Osteoblast (primary cell): ENCODE data around the gene DENND1C. TPM values are rescaled to one million over a fixed set of nuclear protein-coding genes. Genes with fewer than 3 reads are reported as not detected.
A peak's percentile ranks its signal among the peaks of the same experiment; 100 is the strongest.

Source experiments
- DNase-seq: peaks from one replicate; pipeline ENCODE4 v3.0.0; 2011; ENCODE audit warnings: low spot score, mixed read lengths; ENCODE audit not compliant: insufficient read length; ENCODE audit errors: missing footprints
- H2AFZ ChIP-seq: 2 replicates; pipeline ENCODE4 v1.6.0; 2011; ENCODE audit warnings: mild to moderate bottlenecking, low read length
- H3K27ac ChIP-seq: 2 replicates; pipeline ENCODE4 v1.5.1; 2011; ENCODE audit warnings: mild to moderate bottlenecking, low read depth, low read length, moderate library complexity
- H3K27me3 ChIP-seq: 2 replicates; pipeline ENCODE4 v1.6.0; 2012; ENCODE audit warnings: mild to moderate bottlenecking, control low read depth, inconsistent platforms, low read length, moderate library complexity; ENCODE audit not compliant: insufficient read depth
- H3K36me3 ChIP-seq: 2 replicates; pipeline ENCODE4 v1.5.1; 2011; ENCODE audit warnings: mild to moderate bottlenecking, low read length, control low read depth, moderate library complexity; ENCODE audit not compliant: insufficient read depth
- H3K4me1 ChIP-seq: 2 replicates; pipeline ENCODE4 v1.5.1; 2011; ENCODE audit warnings: mild to moderate bottlenecking, low read length, control low read depth, moderate library complexity; ENCODE audit not compliant: insufficient read depth
- H3K4me2 ChIP-seq: 2 replicates; pipeline ENCODE4 v1.6.0; 2011; ENCODE audit warnings: mild to moderate bottlenecking, low read length; ENCODE audit not compliant: insufficient read depth
- H3K4me3 ChIP-seq: fragments of 200-600 bp; sonication (generic); 3 replicates; pipeline ENCODE4 v1.5.1; 2012; ENCODE audit warnings: mild to moderate bottlenecking, low read length, inconsistent platforms; ENCODE audit not compliant: insufficient read depth
- H3K79me2 ChIP-seq: 2 replicates; pipeline ENCODE4 v1.6.0; 2012; ENCODE audit warnings: mild to moderate bottlenecking, low read length, control low read depth, inconsistent platforms; ENCODE audit not compliant: insufficient read depth
- H3K9me3 ChIP-seq: 2 replicates; pipeline ENCODE4 v1.5.1; 2011; ENCODE audit warnings: low read depth, low read length, control low read depth
- H4K20me1 ChIP-seq: 2 replicates; pipeline ENCODE4 v1.6.0; 2012; ENCODE audit warnings: mild to moderate bottlenecking, low read length, control low read depth; ENCODE audit not compliant: insufficient read depth
- CTCF ChIP-seq: IDR thresholded peaks from 2 replicates; pipeline ENCODE4 v1.5.1; 2011; ENCODE audit warnings: mild to moderate bottlenecking, low read depth, low read length, moderate library complexity; ENCODE audit errors: extremely low read depth
- total RNA-seq: library from RNA; depleted of rRNA; stranded (reverse); fragments of >200 nt; gene quantifications from 2 replicates; pipeline ENCODE4 v1.2.3, GENCODE V29; 2012

Gene DENND1C
- total RNA-seq, 1 donor: not detected

- no peak for TF ChIP-seq CTCF
- Histone ChIP-seq H3K4me2 (no peak within 1 kb of the TSS), H3K4me3 (no peak within 1 kb of the TSS), H3K4me1 (peaks cover 8% of the 10 kb centered on the region), H3K9me3 (no peaks in the 10 kb centered on the region), H3K79me2 (no peaks in the 10 kb centered on the region), H2AFZ (no peak within 1 kb of the TSS), H4K20me1 (no peaks in the 10 kb centered on the region), H3K27me3 (peaks cover 16% of the 10 kb centered on the region), H3K36me3 (no peaks in the 10 kb centered on the region), H3K27ac (no peak within 1 kb of the TSS)
- peak; percentile 55 for DNase-seq
Observed at GRCh38 chr19:6464070-6464873, 17.3 kb downstream of the DENND1C start, which contains the start of gene CRB3. TSS of gene CRB3 (plus strand) at chr19:6464271. CDS start at chr19:6464702, 431 bp downstream.

DNA sequence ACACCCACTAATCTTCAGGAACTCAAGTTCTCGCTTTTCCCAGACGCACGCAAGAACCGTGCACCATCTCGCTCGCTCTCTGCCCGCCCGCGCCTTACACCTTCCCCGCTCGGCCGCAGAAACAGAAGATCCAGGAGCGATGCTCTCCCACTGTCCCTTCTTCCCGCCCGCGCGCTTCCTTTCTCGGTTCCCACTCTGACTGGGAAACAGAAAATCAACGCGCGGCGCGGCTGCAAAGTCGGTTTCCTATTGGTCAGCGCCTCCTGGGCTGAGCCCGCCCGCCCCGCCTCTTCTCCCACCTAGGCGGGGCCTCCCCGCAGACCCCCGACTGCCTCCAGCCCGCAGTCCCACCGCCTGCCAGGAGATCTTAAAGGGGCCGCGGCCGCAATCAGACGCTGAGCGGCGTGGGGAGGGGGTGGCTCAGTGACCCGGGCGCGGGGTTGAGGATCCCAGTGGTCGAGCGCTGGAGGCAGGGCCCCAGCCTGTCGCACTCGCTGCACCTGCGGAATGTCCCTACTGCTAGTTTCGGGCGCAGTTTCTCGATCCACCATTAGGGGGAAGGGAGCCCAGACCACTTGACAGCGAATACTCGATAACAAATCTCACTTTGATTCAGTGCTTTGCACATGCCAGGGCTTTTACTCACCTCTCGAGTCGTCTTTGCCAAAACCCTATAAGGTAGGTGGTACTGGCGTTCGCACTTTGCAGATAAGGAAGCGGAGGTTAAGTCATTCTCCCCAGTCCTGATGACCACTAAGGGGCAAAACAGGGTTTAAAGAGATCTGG, 21.3 kb downstream of the DENND1C start:
- peak; percentile 27 for TF ChIP-seq CTCF
- peaks cover 10% of the 10 kb centered on the region for H3K27me3 ChIP-seq
- H4K20me1 ChIP-seq: no peaks in the 10 kb centered on the region
- peak overlapping the region; percentile 83 for H3K4me2 ChIP-seq
- peaks cover 8% of the 10 kb centered on the region for H3K4me1 ChIP-seq
- H2AFZ ChIP-seq: peak overlapping the region; percentile 75
- no peak overlapping the region for H3K27ac ChIP-seq
- H3K9me3 ChIP-seq: no peaks in the 10 kb centered on the region
- peak; percentile 99 for DNase-seq
- H3K4me3 ChIP-seq: peak overlapping the region; percentile 76
- H3K79me2 ChIP-seq: no peaks in the 10 kb centered on the region
- no peaks in the 10 kb centered on the region for H3K36me3 ChIP-seq

GRCh38 chr19:6459262-6460098, 22.1 kb downstream of the DENND1C start, which contains the start of gene SLC25A23:
TSS of gene SLC25A23 (minus strand) at chr19:6459792. CDS start at chr19:6459628, 164 bp downstream.
- H3K36me3 ChIP-seq: no peaks in the 10 kb centered on the region
- peak within 1 kb of the TSS; percentile 75 for H2AFZ ChIP-seq
- peaks cover 4% of the 10 kb centered on the region for H3K27me3 ChIP-seq
- H3K27ac ChIP-seq: no peak within 1 kb of the TSS
- peak within 1 kb of the TSS; percentile 83 for H3K4me2 ChIP-seq
- H3K4me1 ChIP-seq: peaks cover 8% of the 10 kb centered on the region
- H3K9me3 ChIP-seq: no peaks in the 10 kb centered on the region
- peak within 1 kb of the TSS; percentile 76 for H3K4me3 ChIP-seq
- DNase-seq: peak; percentile 94
- no peak for TF ChIP-seq CTCF
- H4K20me1 ChIP-seq: no peaks in the 10 kb centered on the region
- no peaks in the 10 kb centered on the region for H3K79me2 ChIP-seq
